BLaER1 (cell line): ENCODE results near the gene RARRES1.

Source experiments
- H3K27ac ChIP-seq: shearing (Covaris generic); formaldehyde crosslinking; 2 replicates; pipeline ENCODE4 v1.8.1; 2022
- H3K27me3 ChIP-seq: shearing (Covaris generic); formaldehyde crosslinking; 2 replicates; pipeline ENCODE4 v1.8.1; 2022
- H3K36me3 ChIP-seq: shearing (Covaris generic); formaldehyde crosslinking; 2 replicates; pipeline ENCODE4 v1.8.1; 2022
- H3K4me1 ChIP-seq: shearing (Covaris generic); formaldehyde crosslinking; 2 replicates; pipeline ENCODE4 v1.8.1; 2022
- H3K4me2 ChIP-seq: shearing (Covaris generic); formaldehyde crosslinking; 2 replicates; pipeline ENCODE4 v1.8.1; 2022
- H3K4me3 ChIP-seq: shearing (Covaris generic); formaldehyde crosslinking; 2 replicates; pipeline ENCODE4 v1.8.1; 2022
- H3K9ac ChIP-seq: shearing (Covaris generic); formaldehyde crosslinking; 2 replicates; pipeline ENCODE4 v1.8.1; 2022
- H3K9me3 ChIP-seq: shearing (Covaris generic); formaldehyde crosslinking; 2 replicates; pipeline ENCODE4 v1.8.1; 2022
- H4K20me1 ChIP-seq: shearing (Covaris generic); formaldehyde crosslinking; 2 replicates; pipeline ENCODE4 v1.8.1; 2022
- Cebpa-rat ChIP-seq: shearing (Covaris generic); IDR thresholded peaks from 2 replicates; pipeline ENCODE4 v1.8.1; 2022

The RARRES1 gene

DNA sequence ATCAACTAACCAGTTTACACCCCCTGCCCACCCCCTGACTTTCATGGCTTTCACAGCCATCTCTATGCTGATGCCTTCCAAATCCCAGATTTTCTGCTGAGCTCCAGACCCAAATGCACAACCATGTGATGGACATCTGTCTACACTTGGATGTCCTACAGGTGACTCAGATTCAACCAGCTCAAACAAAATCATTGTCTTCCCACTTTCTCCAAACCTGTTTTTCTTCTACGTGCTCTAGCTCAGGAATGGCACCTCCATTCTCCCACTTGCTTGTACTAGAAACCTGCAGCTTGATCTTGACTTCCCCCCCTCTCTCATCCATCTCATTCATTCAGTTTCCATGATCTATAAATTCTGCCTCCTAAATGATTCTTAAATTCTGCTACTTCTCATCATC lies 34.1 kb upstream of the RARRES1 start:
- H3K4me2 ChIP-seq = no peak overlapping the region

GRCh38 chr3:158765518-158766205 lies 33.4 kb upstream of the RARRES1 start:
- H3K4me1 ChIP-seq = no peaks in the 10 kb centered on the region

More for the DNA sequence above, 34.1 kb upstream of the RARRES1 start:
- Histone ChIP-seq H3K4me1 (no peaks in the 10 kb centered on the region), H3K9ac (no peak overlapping the region), H3K27ac (no peak overlapping the region), H3K4me3 (no peak overlapping the region), H3K36me3 (no peaks in the 10 kb centered on the region), H3K27me3 (no peaks in the 10 kb centered on the region), H4K20me1 (no peaks in the 10 kb centered on the region), H3K9me3 (no peaks in the 10 kb centered on the region)
- no peak for TF ChIP-seq Cebpa-rat

GRCh38 chr3:158763421-158763820 lies 31.2 kb upstream of the RARRES1 start:
- no peak overlapping the region for H3K4me2 ChIP-seq
- H3K9ac ChIP-seq = no peak overlapping the region
- no peaks in the 10 kb centered on the region for H3K27me3 ChIP-seq
- H3K9me3 ChIP-seq = no peaks in the 10 kb centered on the region
- H3K36me3 ChIP-seq = no peaks in the 10 kb centered on the region
- H3K4me1 ChIP-seq = no peaks in the 10 kb centered on the region
- TF ChIP-seq Cebpa-rat = no peak
- no peak overlapping the region for H3K27ac ChIP-seq
- no peaks in the 10 kb centered on the region for H4K20me1 ChIP-seq
- H3K4me3 ChIP-seq = no peak overlapping the region

More at GRCh38 chr3:158765518-158766205, 33.4 kb upstream of the RARRES1 start:
- Histone ChIP-seq H3K27me3 (no peaks in the 10 kb centered on the region), H4K20me1 (no peaks in the 10 kb centered on the region), H3K9ac (no peak overlapping the region), H3K4me3 (no peak overlapping the region), H3K36me3 (no peaks in the 10 kb centered on the region), H3K27ac (no peak overlapping the region), H3K4me2 (no peak overlapping the region), H3K9me3 (no peaks in the 10 kb centered on the region)
- TF ChIP-seq Cebpa-rat = no peak

- Histone ChIP-seq H3K36me3 (no peaks in the 10 kb centered on the region), H3K4me3 (no peak overlapping the region), H3K4me1 (no peaks in the 10 kb centered on the region), H4K20me1 (no peaks in the 10 kb centered on the region), H3K9ac (no peak overlapping the region), H3K4me2 (no peak overlapping the region), H3K9me3 (no peaks in the 10 kb centered on the region), H3K27me3 (no peaks in the 10 kb centered on the region), H3K27ac (no peak overlapping the region)
- no peak for TF ChIP-seq Cebpa-rat
Observed at GRCh38 chr3:158762701-158763100, 30.4 kb upstream of the RARRES1 start.

DNA sequence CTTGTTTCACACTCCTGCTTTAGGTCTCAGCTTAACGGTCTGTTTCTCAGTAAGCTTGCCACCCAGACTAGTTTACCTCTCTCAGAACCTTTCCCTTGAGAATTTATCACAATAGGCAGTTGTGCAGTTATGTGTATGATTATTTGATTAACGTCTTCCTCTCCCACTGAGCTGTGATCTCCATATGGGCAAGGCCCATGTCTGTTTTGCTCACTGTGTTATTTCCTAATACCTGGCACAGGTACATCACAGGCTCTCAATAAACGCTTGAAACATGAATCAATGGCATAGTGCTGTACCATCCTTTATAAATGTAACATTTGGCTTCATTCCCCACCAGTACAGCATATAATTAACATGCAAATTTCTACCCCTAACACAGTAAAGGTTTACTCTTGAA lies 29.1 kb upstream of the RARRES1 start:
- Histone ChIP-seq H3K36me3 (no peaks in the 10 kb centered on the region), H3K27ac (no peak overlapping the region), H4K20me1 (no peaks in the 10 kb centered on the region), H3K4me1 (no peaks in the 10 kb centered on the region), H3K27me3 (no peaks in the 10 kb centered on the region), H3K4me3 (no peak overlapping the region), H3K4me2 (no peak overlapping the region), H3K9me3 (no peaks in the 10 kb centered on the region), H3K9ac (no peak overlapping the region)
- TF ChIP-seq Cebpa-rat = no peak

- no peak overlapping the region for H3K9ac ChIP-seq
- no peaks in the 10 kb centered on the region for H4K20me1 ChIP-seq
- H3K27ac ChIP-seq = no peak overlapping the region
- no peaks in the 10 kb centered on the region for H3K27me3 ChIP-seq
- H3K36me3 ChIP-seq = no peaks in the 10 kb centered on the region
- H3K4me3 ChIP-seq = no peak overlapping the region
- TF ChIP-seq Cebpa-rat = no peak
- H3K4me1 ChIP-seq = no peaks in the 10 kb centered on the region
- H3K9me3 ChIP-seq = no peaks in the 10 kb centered on the region
- no peak overlapping the region for H3K4me2 ChIP-seq
Observed at GRCh38 chr3:158755421-158755820, 23.2 kb upstream of the RARRES1 start.

DNA sequence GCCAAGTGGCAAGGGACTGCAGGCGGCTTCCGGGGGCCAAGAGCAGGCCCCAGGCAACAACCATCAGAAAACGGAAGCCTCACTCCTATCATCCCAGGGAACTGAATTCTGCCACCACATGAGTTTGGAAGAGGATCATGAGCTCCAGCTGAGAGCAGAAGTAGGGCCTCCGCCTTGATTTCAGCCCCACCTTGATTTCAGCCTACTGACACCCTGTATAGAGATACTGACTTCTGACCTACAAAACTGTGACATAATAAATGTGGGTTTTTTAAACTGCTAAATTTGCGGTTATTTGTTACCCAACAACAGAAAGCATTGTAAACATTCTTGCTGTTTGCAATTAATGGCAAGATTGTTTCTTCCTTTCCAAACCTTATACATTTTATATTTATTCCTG lies 21.6 kb upstream of the RARRES1 start:
- no peak overlapping the region for H3K4me2 ChIP-seq
- no peaks in the 10 kb centered on the region for H4K20me1 ChIP-seq
- H3K36me3 ChIP-seq = no peaks in the 10 kb centered on the region
- H3K27ac ChIP-seq = no peak overlapping the region
- H3K9me3 ChIP-seq = no peaks in the 10 kb centered on the region
- 0 out of 2 replicates have a peak, but pooled peaks cover under 1% of the 10 kb centered on the region for H3K4me1 ChIP-seq
- H3K9ac ChIP-seq = no peak overlapping the region
- H3K27me3 ChIP-seq = no peaks in the 10 kb centered on the region
- TF ChIP-seq Cebpa-rat = no peak
- H3K4me3 ChIP-seq = no peak overlapping the region

DNA sequence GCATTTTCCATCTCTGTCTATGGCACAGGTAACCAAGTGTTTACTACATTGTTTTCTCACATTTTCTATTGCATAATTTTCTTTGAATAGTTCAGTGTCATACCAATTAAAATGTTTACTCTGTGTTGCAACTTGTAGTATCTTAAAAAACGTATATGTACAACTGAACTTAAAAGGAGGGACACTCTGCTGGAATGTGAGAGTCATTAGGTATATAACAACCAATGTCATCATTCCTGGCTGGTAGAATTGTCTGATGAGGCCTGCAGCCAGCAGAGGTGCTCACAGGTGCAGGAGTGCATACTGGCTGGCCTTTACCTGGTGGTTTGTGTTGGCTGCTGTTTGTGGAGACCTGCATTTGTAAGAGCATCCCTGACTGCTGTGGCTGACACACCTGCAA lies 19.1 kb upstream of the RARRES1 start:
- no peak overlapping the region for H3K4me3 ChIP-seq
- H3K4me1 ChIP-seq = peaks cover 25% of the 10 kb centered on the region
- no peaks in the 10 kb centered on the region for H3K9me3 ChIP-seq
- H3K27ac ChIP-seq = no peak overlapping the region
- no peak for TF ChIP-seq Cebpa-rat
- H3K4me2 ChIP-seq = no peak overlapping the region
- H4K20me1 ChIP-seq = no peaks in the 10 kb centered on the region
- no peaks in the 10 kb centered on the region for H3K27me3 ChIP-seq
- no peaks in the 10 kb centered on the region for H3K36me3 ChIP-seq
- H3K9ac ChIP-seq = no peak overlapping the region

DNA sequence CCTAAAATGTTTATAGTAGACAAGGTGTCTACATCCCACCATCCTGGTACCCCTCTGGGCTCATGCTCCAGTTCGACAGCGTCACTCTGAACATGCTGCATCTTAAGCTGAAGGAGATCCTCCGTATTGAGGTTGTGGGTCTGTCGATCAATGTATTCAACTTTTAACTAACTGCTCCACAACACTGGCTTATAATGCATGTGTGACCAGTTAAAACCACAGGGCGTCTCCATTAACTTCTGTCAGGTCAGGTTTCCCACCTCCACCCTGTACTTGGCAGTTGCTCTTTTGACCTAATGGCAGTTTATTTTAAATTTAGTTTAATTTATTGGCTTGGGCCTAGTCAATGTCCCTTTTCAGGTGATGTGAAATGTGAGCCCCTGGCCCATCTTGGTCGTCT lies 17.8 kb upstream of the RARRES1 start:
- H3K36me3 ChIP-seq = no peaks in the 10 kb centered on the region
- TF ChIP-seq Cebpa-rat = no peak
- H3K9ac ChIP-seq = no peak overlapping the region
- no peak overlapping the region for H3K4me2 ChIP-seq
- H4K20me1 ChIP-seq = no peaks in the 10 kb centered on the region
- H3K27me3 ChIP-seq = no peaks in the 10 kb centered on the region
- H3K4me3 ChIP-seq = no peak overlapping the region
- no peaks in the 10 kb centered on the region for H3K9me3 ChIP-seq
- H3K27ac ChIP-seq = no peak overlapping the region
- peaks cover 29% of the 10 kb centered on the region for H3K4me1 ChIP-seq

DNA sequence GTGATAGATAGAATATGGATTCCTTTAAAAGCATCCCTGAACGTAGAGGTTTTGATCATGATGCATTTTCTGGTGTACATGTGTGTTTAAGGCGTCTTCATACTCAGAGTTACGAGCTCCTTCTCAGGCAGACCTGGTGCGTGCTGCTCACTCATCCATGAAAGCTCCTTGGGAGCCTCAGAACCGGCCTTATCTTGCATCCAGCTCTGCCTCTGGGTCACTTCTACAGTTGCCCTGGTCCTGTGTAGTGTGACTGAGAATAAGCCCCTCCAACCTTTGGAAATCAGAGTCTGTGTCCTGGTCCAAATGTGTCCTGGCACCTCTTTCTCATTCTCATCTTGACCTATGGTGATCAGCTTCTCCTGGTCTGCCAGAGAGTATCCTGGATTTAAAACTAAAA lies 17.3 kb upstream of the RARRES1 start:
- Histone ChIP-seq H3K9me3 (no peaks in the 10 kb centered on the region), H3K9ac (no peak overlapping the region), H3K4me3 (no peak overlapping the region), H3K4me2 (no peak overlapping the region), H3K36me3 (no peaks in the 10 kb centered on the region), H4K20me1 (no peaks in the 10 kb centered on the region), H3K27me3 (no peaks in the 10 kb centered on the region), H3K4me1 (peaks cover 29% of the 10 kb centered on the region), H3K27ac (no peak overlapping the region)
- TF ChIP-seq Cebpa-rat = no peak
